Adrenal gland (tissue), 5 donors: ENCODE results near the gene CD80.

Experiments used
- CTCF ChIP-seq, 6 experiments: fragments of 450-650 bp in 4 of 6; fragments of 200-600 bp in 2 of 6; sonication (generic) in 1 of 6; IDR thresholded peaks; 1 replicate in 5 of 6; 2 replicates in 1 of 6; pipeline versions ENCODE4 v1.5.1 to v1.8.0; 2016 to 2021; ENCODE audit warnings: antibody characterized with exemption in 6 of 6, mild to moderate bottlenecking in 2 of 6, moderate library complexity in 1 of 6
- POLR2A ChIP-seq, 2 donors: fragments of 450-650 bp; IDR thresholded peaks; one replicate each; pipeline ENCODE4 v1.6.1; 2017; ENCODE audit warnings: antibody characterized with exemption in 2 of 2, mild to moderate bottlenecking in 2 of 2, moderate library complexity in 1 of 2
- donor health status: DM: no; HTN: no; CAD: no.

- TF ChIP-seq CTCF (IDR thresholded peaks at IDR 0.05), result no peak
- TF ChIP-seq POLR2A (IDR thresholded peaks at IDR 0.05), result no peak
These were observed 17.9 kb downstream of the CD80 start for GRCh38 chr3:119541547-119541946.
